Measurements from ENCODE around the gene CRISP2. TPM values are rescaled to one million over a fixed set of nuclear protein-coding genes. Genes with fewer than 3 reads are reported as not detected.
A peak's percentile ranks its signal among the peaks of the same experiment; 100 is the strongest.

CRISP2 gene
- total and polyA plus RNA-seq, 9 of the 15 experiments (the other 6 are each of a cell fraction or from before 2014, with no cell fraction given): not detected

- no peaks in the 10 kb centered on the region for H3K9me3 ChIP-seq (replicated peaks; ENCODE audit: control insufficient read depth, insufficient read depth, low read depth, low read length)
- no peaks in the 10 kb centered on the region for H3K36me3 ChIP-seq (ENCODE audit: control insufficient read depth, insufficient read depth, low read length)
- POLR2A ChIA-PET: no interaction called here
- no peak overlapping the region for H3K9ac ChIP-seq (ENCODE audit: insufficient read depth in 1 of 2, low read depth in 2 of 2, low read length in 2 of 2)
- CTCF ChIA-PET (ENCODE audit: low intra/inter-chr PET ratio): no interaction called here
- no peak overlapping the region for H3K27ac ChIP-seq (ENCODE audit: extremely low read depth, low read depth, low read length)
- no TSS peak for BruUV-seq (replicated peaks)
- DNase-seq (ENCODE audit: extremely low read depth in 1 of 4, low spot score in 3 of 4) (no peak), ATAC-seq (no peak), FAIRE-seq (no peak)
- H3K4me2 ChIP-seq (ENCODE audit: insufficient read depth, low read length): no peak overlapping the region
- no CpG with 5 or more reads among the region's 1 CpG for WGBS (ENCODE audit: insufficient coverage, low coverage, missing lambda C conversion rate)
- TF ChIP-seq ZBTB9 (CRISPR knock-in tag; IDR thresholded peaks at IDR 0.05) (no peak), STAG1 (CRISPR knock-in tag; IDR thresholded peaks at IDR 0.05; ENCODE audit: borderline replicate concordance) (no peak), SIN3B (IDR thresholded peaks at IDR 0.05; ENCODE audit: low read depth) (no peak), TBL1XR1 (IDR thresholded peaks at IDR 0.05; ENCODE audit: low read length in 2 of 2) (no peak), RFX5 (IDR thresholded peaks at IDR 0.05; ENCODE audit: low read depth, low read length) (no peak), ZNF512 (tag; IDR thresholded peaks at IDR 0.05) (peak; percentile 90)
- H3K27me3 ChIP-seq (ENCODE audit: control insufficient read depth in 2 of 2, insufficient read depth in 2 of 2, low read length in 2 of 2): no peaks in the 10 kb centered on the region
- intact Hi-C loops (cut with micrococcal nuclease) (no loop called here), in situ Hi-C loops (cut with MboI) (no loop called here)
- no peaks in the 10 kb centered on the region for H3K79me2 ChIP-seq (ENCODE audit: control insufficient read depth, insufficient read depth, low read length)
- H3K4me1 ChIP-seq (replicated peaks in 1 of 2; ENCODE audit: control insufficient read depth in 2 of 2, insufficient read depth in 2 of 2, low read length in 2 of 2): peaks cover 0 to 4% of the 10 kb centered on the region in 2 experiments; a peak in 1 of 5 replicates
- peak overlapping the region; percentile 50; the same call in 1 of the 2 replicates for H2AFZ ChIP-seq (ENCODE audit: low read depth, low read length)
- no peak overlapping the region for H3K4me3 ChIP-seq
- H3K9me1 ChIP-seq (ENCODE audit: control insufficient read depth, insufficient read depth, low read length): no peaks in the 10 kb centered on the region
- H4K20me1 ChIP-seq (replicated peaks; ENCODE audit: control insufficient read depth, insufficient read depth, low read length): no peaks in the 10 kb centered on the region
Measured at GRCh38 chr6:49653942-49654341, 59.4 kb downstream of the CRISP2 start.
